Activated CD4-positive, alpha-beta T cell treated with anti-CD3 and anti-CD28 coated beads for 36 hours (primary cell): ENCODE results near the gene TFPT. TPM values are rescaled to one million over a fixed set of nuclear protein-coding genes. Genes with fewer than 3 reads are reported as not detected.
A peak's percentile ranks its signal among the peaks of the same experiment; 100 is the strongest.

ENCODE experiments used
- ATAC-seq: fragments of 200-7000 bp; cut with Tn5 transposase; one replicate; pipeline ENCODE4 v1.10.0; 2021; ENCODE audit warnings: mild to moderate bottlenecking, moderate library complexity
- CTCF ChIA-PET: fragments of 350-600 bp; sonication (Branson Sonifier 250); formaldehyde crosslinking; loops from one replicate; lab custom pipeline; 2021; ENCODE audit warnings: antibody characterized with exemption; lab: Charles Lee
- POLR2A ChIA-PET: fragments of 350-600 bp; sonication (Branson Sonifier 250); formaldehyde crosslinking; loops from one replicate; lab custom pipeline; 2021; ENCODE audit warnings: antibody characterized with exemption, inconsistent platforms; lab: Charles Lee
- DNase-seq: peaks from one replicate; pipeline ENCODE4 v3.0.0-alpha.2; 2020
- H3K27ac Mint-ChIP-seq: one replicate; pipeline ENCODE4 v1.8.0; 2021; ENCODE audit warnings: mixed read lengths
- H3K27me3 Mint-ChIP-seq: one replicate; pipeline ENCODE4 v1.8.0; 2021; ENCODE audit warnings: mixed read lengths
- H3K36me3 Mint-ChIP-seq: one replicate; pipeline ENCODE4 v1.8.0; 2021; ENCODE audit warnings: low read depth, mixed read lengths
- H3K4me1 Mint-ChIP-seq: one replicate; pipeline ENCODE4 v1.8.0; 2021; ENCODE audit warnings: mixed read lengths
- H3K4me3 Mint-ChIP-seq: one replicate; pipeline ENCODE4 v1.8.0; 2021; ENCODE audit warnings: mild to moderate bottlenecking, moderate library complexity, mixed read lengths
- H3K9me3 Mint-ChIP-seq: one replicate; pipeline ENCODE4 v1.8.0; 2021; ENCODE audit warnings: low read depth, mixed read lengths
- intact Hi-C, 2 experiments: fragments of 100-400 bp; cut with DNase I in 1 of 2; cut with micrococcal nuclease in 1 of 2; formaldehyde crosslinking; loops; one replicate each; pipeline versions ENCODE4 v1.14.2 to v1.15.1; 2022 to 2024; cut with DNase I, micrococcal nuclease
- total RNA-seq, 2 experiments: library from RNA; stranded (reverse); gene quantifications; one replicate each; pipeline ENCODE4 v1.2.3, GENCODE V29; 2021

The TFPT gene
- total RNA-seq, 2 experiments from 2014 or later: 28.5 to 39.3 TPM

DNA sequence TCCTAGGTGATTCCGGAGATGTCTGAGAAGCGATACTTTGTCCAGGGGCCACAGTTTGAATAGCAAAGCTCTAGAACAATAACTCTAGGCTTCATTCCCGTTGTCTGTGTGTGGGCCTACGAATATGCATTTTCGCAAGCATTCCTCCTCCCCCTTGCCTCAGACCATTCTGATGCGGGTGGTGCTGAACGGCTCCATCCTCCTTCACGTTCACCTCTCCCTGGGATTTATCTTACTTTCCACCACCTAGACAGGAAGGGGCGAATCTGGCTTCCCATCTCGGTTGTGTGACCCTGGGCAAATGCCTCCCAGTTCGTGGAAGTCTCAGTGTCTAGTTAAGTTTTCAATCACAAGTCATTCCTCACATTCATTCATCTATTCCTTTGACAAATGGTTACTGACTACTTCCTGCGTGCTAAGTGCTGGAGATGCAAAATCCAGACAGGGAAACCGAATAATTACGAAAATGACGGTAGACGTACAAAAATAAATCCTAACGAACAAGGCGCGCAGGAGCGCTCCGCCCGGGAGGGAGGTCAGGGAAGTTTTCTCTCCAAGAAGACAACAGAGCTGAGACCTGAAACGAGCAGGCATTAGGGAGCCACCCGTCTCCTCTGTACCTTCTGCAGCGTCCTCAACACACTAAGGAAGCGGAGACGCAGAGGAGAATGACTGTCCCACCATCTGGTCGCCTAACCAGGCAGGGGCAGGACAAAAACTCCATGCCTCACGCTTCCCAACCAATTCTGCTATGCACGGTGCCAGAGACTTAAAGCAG, 20.8 kb upstream of the TFPT start:
- Mint-ChIP-seq H3K4me1 (peaks cover 38% of the 10 kb centered on the region), H3K4me3 (peak overlapping the region; percentile 83), H3K36me3 (peaks cover 9% of the 10 kb centered on the region), H3K9me3 (no peaks in the 10 kb centered on the region), H3K27ac (peak overlapping the region; percentile 71), H3K27me3 (no peaks in the 10 kb centered on the region)
- ChIA-PET CTCF (interaction anchor here (0.6 to 1.8 kb wide), 13 partner anchors 16 to 1205 kb away, joined by 3 to 15 read pairs (median 3); partner anchors contain the start of genes LENG1, MBOAT7, PRPF31 and TFPT), POLR2A (interaction anchor here (0.6 to 3.0 kb wide), 8 partner anchors 13 to 1662 kb away, joined by 3 to 35 read pairs (median 5); partner anchors contain the start of genes LENG1, LENG9, MBOAT7 and MYADM)
- no peak for DNase-seq
- intact Hi-C loops: loop anchor here in 1 of 2 experiments (2.0 kb wide), 2 partner anchors 65 to 267 kb away; partner anchors contain the start of gene RPS9
- no peak for ATAC-seq

GRCh38 chr19:54133957-54134590, 18.6 kb upstream of the TFPT start:
- H3K4me1 Mint-ChIP-seq: peaks cover 21% of the 10 kb centered on the region
- no peaks in the 10 kb centered on the region for H3K27me3 Mint-ChIP-seq
- no peak overlapping the region for H3K4me3 Mint-ChIP-seq
- ChIA-PET CTCF (interaction anchor here (0.6 kb wide), 1 partner anchor 10 kb away, joined by 3 read pairs; no protein-coding TSS in a partner anchor), POLR2A (no interaction called here)
- H3K9me3 Mint-ChIP-seq: no peaks in the 10 kb centered on the region
- H3K36me3 Mint-ChIP-seq: peaks cover 5% of the 10 kb centered on the region
- DNase-seq: no peak
- no peak for ATAC-seq
- H3K27ac Mint-ChIP-seq: no peak overlapping the region
- intact Hi-C loops: no loop called here

DNA sequence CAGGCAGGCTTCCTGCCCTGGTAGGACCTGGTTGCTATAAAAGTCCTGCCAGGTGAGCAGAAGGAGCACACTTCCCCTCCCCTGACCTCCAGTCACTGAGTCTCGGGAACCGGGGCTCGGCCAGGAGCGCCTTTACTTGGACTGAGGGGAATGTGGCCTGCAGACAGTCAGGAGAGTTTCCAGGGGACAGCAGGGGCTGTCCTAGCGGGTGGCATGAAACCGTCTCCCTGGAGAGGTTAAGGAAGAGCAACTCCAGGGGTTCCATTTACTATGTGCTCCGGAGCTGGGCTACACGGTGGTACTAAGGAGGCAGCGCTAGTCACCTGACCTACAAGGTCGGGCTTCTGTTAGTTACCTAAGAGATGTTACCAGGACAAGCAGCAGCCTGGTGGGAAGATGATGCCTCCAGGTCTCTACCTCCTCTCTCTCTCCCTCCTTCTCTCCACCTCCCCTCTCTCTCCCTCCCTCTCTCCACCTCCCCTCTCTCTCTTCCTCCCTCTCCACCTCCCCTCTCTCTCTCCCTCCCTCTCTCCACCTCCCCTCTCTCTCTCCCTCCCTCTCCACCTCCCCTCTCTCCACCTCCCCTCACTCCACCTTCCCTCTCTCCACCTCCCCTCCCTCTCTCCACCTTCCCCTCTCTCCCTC, 18.0 kb upstream of the TFPT start:
- Mint-ChIP-seq H3K4me3 (no peak overlapping the region), H3K27ac (no peak overlapping the region), H3K27me3 (no peaks in the 10 kb centered on the region), H3K9me3 (no peaks in the 10 kb centered on the region), H3K4me1 (peaks cover 16% of the 10 kb centered on the region), H3K36me3 (peaks cover 1% of the 10 kb centered on the region)
- intact Hi-C loops: no loop called here
- POLR2A ChIA-PET: no interaction called here
- CTCF ChIA-PET: no interaction called here
- ATAC-seq (no peak), DNase-seq (no peak)

DNA sequence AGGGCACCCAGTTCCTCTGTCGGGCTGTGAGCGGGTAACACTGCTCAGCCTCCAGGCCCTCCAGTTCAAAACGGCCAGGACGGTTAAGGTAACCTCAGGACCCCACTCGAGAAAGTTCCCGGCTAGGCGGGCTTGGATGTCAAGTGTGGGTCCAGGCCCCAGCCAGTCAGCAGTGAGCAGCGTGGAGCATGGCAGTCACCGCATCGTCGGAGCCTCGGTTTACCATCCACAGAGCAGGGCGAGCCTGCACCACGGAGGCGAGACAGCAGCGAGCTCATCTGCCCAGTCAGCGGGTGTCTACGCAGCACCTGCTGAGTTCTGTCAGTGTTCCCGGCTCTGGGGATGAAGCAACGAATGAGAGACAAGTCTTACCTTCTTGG, 14.2 kb upstream of the TFPT start:
- peaks cover 14% of the 10 kb centered on the region for H3K36me3 Mint-ChIP-seq
- ATAC-seq (no peak), DNase-seq (no peak)
- ChIA-PET CTCF (no interaction called here), POLR2A (no interaction called here)
- peaks cover 5% of the 10 kb centered on the region for H3K4me1 Mint-ChIP-seq
- intact Hi-C loops: no loop called here
- H3K9me3 Mint-ChIP-seq: no peaks in the 10 kb centered on the region
- no peak overlapping the region for H3K4me3 Mint-ChIP-seq
- no peak overlapping the region for H3K27ac Mint-ChIP-seq
- H3K27me3 Mint-ChIP-seq: no peaks in the 10 kb centered on the region

DNA sequence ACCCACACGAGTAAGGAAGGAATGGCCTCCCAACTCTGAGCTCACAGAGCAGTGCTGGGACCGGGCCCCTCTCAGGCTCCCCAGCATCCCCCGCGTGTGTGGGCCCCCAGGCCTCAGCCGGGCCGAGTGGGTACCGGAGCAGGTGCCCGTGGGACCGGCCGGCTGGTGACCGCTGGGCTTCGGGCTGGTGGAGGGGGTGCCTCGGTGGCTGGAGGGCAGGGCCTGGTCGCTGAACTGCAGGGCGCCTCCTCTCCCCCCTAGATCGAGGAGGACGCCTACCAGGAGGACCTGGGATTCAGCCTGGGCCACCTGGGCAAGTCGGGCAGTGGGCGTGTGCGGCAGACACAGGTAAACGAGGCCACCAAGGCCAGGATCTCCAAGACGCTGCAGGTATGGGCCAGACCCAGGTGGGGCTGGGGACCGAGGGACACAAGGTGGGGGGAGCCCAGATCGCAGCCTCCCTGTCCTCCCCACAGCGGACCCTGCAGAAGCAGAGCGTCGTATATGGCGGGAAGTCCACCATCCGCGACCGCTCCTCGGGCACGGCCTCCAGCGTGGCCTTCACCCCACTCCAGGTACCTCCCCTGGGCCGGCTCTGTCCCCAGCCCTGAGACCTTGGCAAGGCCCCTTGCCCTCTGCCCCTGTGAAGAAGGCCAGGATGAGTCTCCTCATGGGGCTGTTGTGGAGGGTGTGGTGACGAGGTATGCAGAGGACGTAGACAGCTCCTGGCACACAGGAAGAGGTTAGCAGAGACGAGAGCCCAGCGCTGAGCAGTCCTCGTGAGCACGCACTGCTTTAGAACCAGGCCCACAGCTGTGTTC, 13.5 kb upstream of the TFPT start:
- no peak overlapping the region for H3K4me3 Mint-ChIP-seq
- DNase-seq (no peak), ATAC-seq (no peak)
- no peak overlapping the region for H3K27ac Mint-ChIP-seq
- intact Hi-C loops: no loop called here
- no peaks in the 10 kb centered on the region for H3K27me3 Mint-ChIP-seq
- H3K4me1 Mint-ChIP-seq: no peaks in the 10 kb centered on the region
- peaks cover 19% of the 10 kb centered on the region for H3K36me3 Mint-ChIP-seq
- H3K9me3 Mint-ChIP-seq: no peaks in the 10 kb centered on the region
- ChIA-PET CTCF (no interaction called here), POLR2A (no interaction called here)

DNA sequence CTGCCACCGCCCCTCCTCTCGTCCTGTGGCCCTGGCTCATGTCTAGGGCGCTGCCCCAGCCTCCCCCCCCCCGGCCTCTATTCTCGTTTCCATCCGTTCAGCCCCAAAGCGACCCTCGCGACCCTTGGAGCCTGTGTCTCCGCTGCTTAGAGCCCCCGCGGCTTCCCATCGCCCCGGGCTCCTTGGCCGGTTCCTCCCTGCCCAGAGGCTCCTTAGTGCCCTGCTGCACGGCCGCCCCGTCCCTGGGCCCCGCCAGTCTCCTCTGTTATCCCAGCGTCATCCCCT, 12.9 kb upstream of the TFPT start:
- no peaks in the 10 kb centered on the region for H3K4me1 Mint-ChIP-seq
- H3K36me3 Mint-ChIP-seq: peaks cover 20% of the 10 kb centered on the region
- H3K27me3 Mint-ChIP-seq: no peaks in the 10 kb centered on the region
- no peaks in the 10 kb centered on the region for H3K9me3 Mint-ChIP-seq
- ChIA-PET POLR2A (no interaction called here), CTCF (no interaction called here)
- no peak overlapping the region for H3K4me3 Mint-ChIP-seq
- ATAC-seq (no peak), DNase-seq (no peak)
- intact Hi-C loops: no loop called here
- H3K27ac Mint-ChIP-seq: no peak overlapping the region

DNA sequence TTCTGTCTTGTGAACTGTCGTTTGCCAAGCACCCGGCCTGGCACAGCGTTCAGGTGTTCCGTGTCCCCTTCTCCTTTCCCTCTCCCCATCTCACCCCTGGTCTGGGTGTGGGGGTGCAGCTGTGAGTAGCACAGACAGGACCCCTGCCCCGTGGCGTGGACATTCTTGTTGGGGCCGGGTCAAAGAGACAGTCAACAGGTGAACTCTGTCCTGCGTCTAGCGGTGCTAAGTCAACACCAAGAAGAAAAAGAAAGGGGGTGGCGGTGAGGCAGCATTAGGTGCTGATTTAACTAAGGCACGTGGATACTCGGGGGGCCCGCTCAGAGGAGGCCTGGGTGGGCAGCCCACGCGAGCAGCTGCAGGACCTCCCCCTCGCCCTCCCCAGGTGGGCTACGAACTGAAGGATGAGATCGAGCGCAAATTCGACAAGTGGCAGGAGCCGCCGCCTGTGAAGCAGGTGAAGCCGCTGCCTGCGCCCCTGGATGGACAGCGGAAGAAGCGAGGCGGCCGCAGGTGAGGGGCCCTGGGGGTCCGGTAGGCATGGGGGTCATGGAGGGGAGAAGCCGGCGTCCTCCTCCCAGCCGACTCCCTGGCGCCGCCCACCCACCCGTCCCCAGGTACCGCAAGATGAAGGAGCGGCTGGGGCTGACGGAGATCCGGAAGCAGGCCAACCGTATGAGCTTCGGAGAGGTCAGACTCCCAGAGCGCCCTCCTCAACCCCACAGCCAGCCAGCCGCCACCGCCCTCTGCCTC, 12.4 kb upstream of the TFPT start:
- CTCF ChIA-PET: no interaction called here
- no peak overlapping the region for H3K4me3 Mint-ChIP-seq
- peaks cover 22% of the 10 kb centered on the region for H3K36me3 Mint-ChIP-seq
- intact Hi-C loops: no loop called here
- no peaks in the 10 kb centered on the region for H3K9me3 Mint-ChIP-seq
- POLR2A ChIA-PET: no interaction called here
- no peaks in the 10 kb centered on the region for H3K4me1 Mint-ChIP-seq
- ATAC-seq (no peak), DNase-seq (no peak)
- H3K27me3 Mint-ChIP-seq: no peaks in the 10 kb centered on the region
- H3K27ac Mint-ChIP-seq: no peak overlapping the region

GRCh38 chr19:54125713-54126112, 10.3 kb upstream of the TFPT start:
- Mint-ChIP-seq H3K4me1 (no peaks in the 10 kb centered on the region), H3K36me3 (peaks cover 37% of the 10 kb centered on the region), H3K27me3 (no peaks in the 10 kb centered on the region), H3K9me3 (no peaks in the 10 kb centered on the region), H3K4me3 (no peak overlapping the region), H3K27ac (no peak overlapping the region)
- no peak for ATAC-seq
- CTCF ChIA-PET: no interaction called here
- intact Hi-C loops: no loop called here
- DNase-seq: no peak
- POLR2A ChIA-PET: no interaction called here

DNA sequence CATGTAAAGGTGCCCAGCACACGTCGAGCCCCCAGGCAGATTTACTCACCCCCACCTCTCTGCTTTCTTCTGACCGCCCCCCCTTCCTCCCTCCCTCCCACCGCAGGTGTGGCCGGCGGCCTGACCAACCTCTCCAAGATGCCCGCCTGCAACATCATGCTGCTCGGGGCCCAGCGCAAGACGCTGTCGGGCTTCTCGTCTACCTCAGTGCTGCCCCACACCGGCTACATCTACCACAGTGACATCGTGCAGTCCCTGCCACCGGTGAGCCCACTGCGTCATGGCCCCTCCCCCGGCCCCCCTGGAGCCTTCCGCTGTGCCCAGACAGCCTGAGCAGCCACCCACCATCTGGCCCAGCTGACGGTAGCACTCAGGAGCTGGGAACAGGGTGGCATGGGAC, 8.9 kb upstream of the TFPT start:
- no peaks in the 10 kb centered on the region for H3K27me3 Mint-ChIP-seq
- H3K36me3 Mint-ChIP-seq: peaks cover 45% of the 10 kb centered on the region
- H3K4me3 Mint-ChIP-seq: no peak overlapping the region
- ChIA-PET CTCF (interaction anchor here (1.0 kb wide), 1 partner anchor 252 kb away, joined by 3 read pairs; no protein-coding TSS in a partner anchor), POLR2A (no interaction called here)
- H3K9me3 Mint-ChIP-seq: no peaks in the 10 kb centered on the region
- intact Hi-C loops: no loop called here
- ATAC-seq: no peak
- no peaks in the 10 kb centered on the region for H3K4me1 Mint-ChIP-seq
- no peak overlapping the region for H3K27ac Mint-ChIP-seq
- DNase-seq: no peak

DNA sequence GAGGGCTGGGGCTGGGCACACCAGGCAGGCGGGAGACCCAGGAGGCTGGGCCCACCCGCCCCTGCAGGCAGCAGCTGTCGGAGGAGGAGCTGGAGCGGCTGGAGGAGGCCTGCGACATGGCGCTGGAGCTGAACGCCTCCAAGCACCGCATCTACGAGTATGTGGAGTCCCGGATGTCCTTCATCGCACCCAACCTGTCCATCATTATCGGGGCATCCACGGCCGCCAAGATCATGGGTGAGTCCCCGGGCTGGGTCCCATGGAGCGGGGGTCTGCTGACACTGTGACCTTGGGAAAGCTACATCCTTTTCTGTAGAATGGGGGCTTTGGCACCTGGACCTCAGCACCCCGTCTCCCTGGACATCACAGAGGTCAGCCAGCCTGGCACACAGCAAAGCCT, 8.2 kb upstream of the TFPT start:
- ATAC-seq (no peak), DNase-seq (no peak)
- no peak overlapping the region for H3K4me3 Mint-ChIP-seq
- H3K4me1 Mint-ChIP-seq: no peaks in the 10 kb centered on the region
- POLR2A ChIA-PET: interaction anchor here (0.8 kb wide), 1 partner anchor 13 kb away, joined by 3 read pairs; no protein-coding TSS in a partner anchor
- CTCF ChIA-PET: interaction anchor here (0.7 to 1.0 kb wide), 2 partner anchors 10 to 253 kb away, joined by 3 read pairs; no protein-coding TSS in a partner anchor
- no peaks in the 10 kb centered on the region for H3K27me3 Mint-ChIP-seq
- H3K9me3 Mint-ChIP-seq: no peaks in the 10 kb centered on the region
- H3K36me3 Mint-ChIP-seq: peaks cover 48% of the 10 kb centered on the region
- intact Hi-C loops: no loop called here
- H3K27ac Mint-ChIP-seq: no peak overlapping the region
